Endothelial cell of umbilical vein (primary cell): Measurements from ENCODE around the gene CACNA2D2. TPM values are rescaled to one million over a fixed set of nuclear protein-coding genes. Genes with fewer than 3 reads are reported as not detected.

Experiments
- BruUV-seq: library from RNA; stranded (reverse); fragments of 400-500 nt; replicated peaks from 2 replicates; lab custom pipeline; 2021; lab: Mats Ljungman, UMichigan
- CTCF ChIA-PET: fragments of 300-600, 350-600 bp; sonication (Branson Sonifier 250); formaldehyde crosslinking; loops from one replicate; lab custom pipeline; 2021; ENCODE audit warnings: antibody characterized with exemption, inconsistent platforms; lab: Charles Lee
- POLR2A ChIA-PET: fragments of 300-600, 350-600 bp; sonication (Branson Sonifier 250); formaldehyde crosslinking; loops from one replicate; lab custom pipeline; 2021; ENCODE audit warnings: antibody characterized with exemption, inconsistent platforms; lab: Charles Lee
- DNase-seq: peaks from one replicate; pipeline ENCODE4 v3.0.0-alpha.2; 2011; ENCODE audit warnings: low read depth, low spot score
- FAIRE-seq: peaks from 2 replicates; lab custom pipeline; 2011; peaks lifted over from hg19 to GRCh38; lab: Jason Lieb, UNC
- H2AFZ ChIP-seq: 2 replicates; pipeline ENCODE4 v1.6.0; 2012; ENCODE audit warnings: low read depth, low read length, control low read depth, inconsistent platforms
- H3K27ac ChIP-seq: 2 replicates; pipeline ENCODE4 v1.5.1; 2011; ENCODE audit warnings: low read depth, mild to moderate bottlenecking, control low read depth, low read length, moderate library complexity; ENCODE audit not compliant: insufficient read depth
- H3K27me3 ChIP-seq, 2 experiments: 2 replicates each; pipeline versions ENCODE4 v1.6.0 to v1.6.1; 2011; ENCODE audit warnings: low read length in 2 of 2, mixed read lengths in 1 of 2; ENCODE audit not compliant: control insufficient read depth in 2 of 2, insufficient read depth in 2 of 2
- H3K36me3 ChIP-seq, 2 experiments: 2 replicates in 1 of 2; 3 replicates in 1 of 2; pipeline ENCODE4 v1.5.1; 2011; ENCODE audit warnings: low read length in 2 of 2, mild to moderate bottlenecking in 1 of 2, moderate library complexity in 1 of 2; ENCODE audit not compliant: control insufficient read depth in 2 of 2, insufficient read depth in 2 of 2; ENCODE audit errors: extremely low read depth in 1 of 2
- H3K4me1 ChIP-seq: 3 replicates; pipeline ENCODE4 v1.5.1; 2011; ENCODE audit warnings: mild to moderate bottlenecking, low read length; ENCODE audit not compliant: control insufficient read depth, insufficient read depth; ENCODE audit errors: extremely low read depth
- H3K4me2 ChIP-seq: 2 replicates; pipeline ENCODE4 v1.6.1; 2011; ENCODE audit warnings: low read length, control low read depth, mixed read lengths; ENCODE audit not compliant: insufficient read depth
- H3K4me3 ChIP-seq, 3 experiments: fragments of 200-600 bp in 1 of 3; sonication (generic), shearing (Covaris generic) in 1 of 3; replicated peaks in 1 of 3; 2 replicates each; pipeline ENCODE4 v1.5.1; 2011 to 2016; ENCODE audit warnings: control low read depth in 3 of 3, low read length in 3 of 3, mild to moderate bottlenecking in 2 of 3, inconsistent platforms in 1 of 3, low read depth in 1 of 3, moderate library complexity in 1 of 3; ENCODE audit not compliant: insufficient read depth in 1 of 3
- H3K79me2 ChIP-seq: 2 replicates; pipeline ENCODE4 v1.6.0; 2012; ENCODE audit warnings: low read length, inconsistent platforms; ENCODE audit not compliant: control insufficient read depth, insufficient read depth
- H3K9ac ChIP-seq: replicated peaks from 2 replicates; pipeline ENCODE3; 2011; ENCODE audit warnings: low read length, control low read depth; ENCODE audit not compliant: insufficient read depth; ENCODE audit errors: extremely low read depth
- H3K9me1 ChIP-seq: replicated peaks from 3 replicates; pipeline ENCODE4 v1.6.0; 2011; ENCODE audit warnings: mild to moderate bottlenecking, low read length; ENCODE audit not compliant: control insufficient read depth, insufficient read depth; ENCODE audit errors: extremely low read depth
- H3K9me3 ChIP-seq: replicated peaks from 2 replicates; pipeline ENCODE4 v1.5.1; 2012; ENCODE audit warnings: low read length, inconsistent platforms; ENCODE audit not compliant: control insufficient read depth, insufficient read depth
- H4K20me1 ChIP-seq: replicated peaks from 2 replicates; pipeline ENCODE3; 2011; ENCODE audit warnings: mild to moderate bottlenecking, low read length; ENCODE audit not compliant: control insufficient read depth, insufficient read depth; ENCODE audit errors: extremely low read depth
- EZH2 ChIP-seq: IDR thresholded peaks from 2 replicates; pipeline ENCODE4 v1.6.1; 2012; ENCODE audit warnings: borderline replicate concordance, low read depth, mild to moderate bottlenecking, moderate library complexity, low read length, inconsistent platforms; ENCODE audit not compliant: severe bottlenecking
- FOS ChIP-seq: IDR thresholded peaks from 2 replicates; pipeline ENCODE4 v1.6.1; 2011; ENCODE audit warnings: mild to moderate bottlenecking, low read length, moderate library complexity, borderline replicate concordance; ENCODE audit not compliant: insufficient read depth
- GATA2 ChIP-seq: IDR thresholded peaks from 2 replicates; pipeline ENCODE4 v1.7.0; 2011; ENCODE audit warnings: low read depth, mild to moderate bottlenecking, moderate library complexity, mixed read lengths, low read length; ENCODE audit not compliant: insufficient read length, insufficient read depth
- JUN ChIP-seq: IDR thresholded peaks from 2 replicates; pipeline ENCODE4 v1.6.1; 2011; ENCODE audit warnings: borderline replicate concordance, low read depth; ENCODE audit not compliant: insufficient read length, insufficient read depth
- MYC ChIP-seq: IDR thresholded peaks from one replicate; pipeline ENCODE4 v1.6.1; 2011; ENCODE audit warnings: mild to moderate bottlenecking, low read depth, low read length
- POLR2A ChIP-seq: IDR thresholded peaks from 2 replicates; pipeline ENCODE4 v1.6.1; 2012; ENCODE audit warnings: low read depth, mild to moderate bottlenecking, control low read depth, low read length
- POLR2AphosphoS5 ChIP-seq: IDR thresholded peaks from 2 replicates; pipeline ENCODE4 v1.6.1; 2012; ENCODE audit warnings: low read depth, mild to moderate bottlenecking, control low read depth, low read length, moderate library complexity; ENCODE audit not compliant: insufficient read depth
- dilution Hi-C: fragments of 300-500 bp; cut with MboI; formaldehyde crosslinking; loops from one replicate; pipeline ENCODE4 v1.15.0; 2019; ENCODE audit warnings: low sequenced_read_pairs; ENCODE audit not compliant: extremely low pct_ligation_motif_present
- intact Hi-C: fragments of 100-400 bp; cut with micrococcal nuclease; formaldehyde crosslinking; loops from one replicate; pipeline ENCODE4 v1.10.0; 2022
- polyA plus RNA-seq, 4 experiments: library from polyadenylated mRNA; depleted of rRNA in 3 of 4; stranded (reverse) in 3 of 4; unstranded in 1 of 4; fragments of >200 nt; gene quantifications; 2 replicates each; pipeline versions ENCODE4 v1.2.1 to v1.2.3, GENCODE V29; 2011 to 2012; ENCODE audit warnings: missing spikeins in 1 of 4
- total RNA-seq: library from RNA; stranded (reverse); gene quantifications from 2 replicates; pipeline ENCODE4 v1.2.3, GENCODE V29; 2021
- TF ChIP-seq, protein P1 (sequence below), 2 donors: IDR thresholded peaks; 1 replicate in 1 of 2; 2 replicates in 1 of 2; pipeline ENCODE4 v1.5.1; 2011; ENCODE audit warnings: low read length in 2 of 2, mild to moderate bottlenecking in 2 of 2, moderate library complexity in 2 of 2, control low read depth in 1 of 2, inconsistent platforms in 1 of 2, low read depth in 1 of 2; ENCODE audit not compliant: insufficient read depth in 1 of 2; ENCODE audit errors: extremely low read depth in 1 of 2
- TF ChIP-seq, protein P2 (sequence below): IDR thresholded peaks from 2 replicates; pipeline ENCODE4 v1.6.1; 2011; ENCODE audit not compliant: insufficient read depth, insufficient read length

CACNA2D2 gene
- total and polyA plus RNA-seq, 2 donors (not counting 3 experiments of a cell fraction or from before 2014, with no cell fraction given): 0.15 TPM; not detected in 1

DNA sequence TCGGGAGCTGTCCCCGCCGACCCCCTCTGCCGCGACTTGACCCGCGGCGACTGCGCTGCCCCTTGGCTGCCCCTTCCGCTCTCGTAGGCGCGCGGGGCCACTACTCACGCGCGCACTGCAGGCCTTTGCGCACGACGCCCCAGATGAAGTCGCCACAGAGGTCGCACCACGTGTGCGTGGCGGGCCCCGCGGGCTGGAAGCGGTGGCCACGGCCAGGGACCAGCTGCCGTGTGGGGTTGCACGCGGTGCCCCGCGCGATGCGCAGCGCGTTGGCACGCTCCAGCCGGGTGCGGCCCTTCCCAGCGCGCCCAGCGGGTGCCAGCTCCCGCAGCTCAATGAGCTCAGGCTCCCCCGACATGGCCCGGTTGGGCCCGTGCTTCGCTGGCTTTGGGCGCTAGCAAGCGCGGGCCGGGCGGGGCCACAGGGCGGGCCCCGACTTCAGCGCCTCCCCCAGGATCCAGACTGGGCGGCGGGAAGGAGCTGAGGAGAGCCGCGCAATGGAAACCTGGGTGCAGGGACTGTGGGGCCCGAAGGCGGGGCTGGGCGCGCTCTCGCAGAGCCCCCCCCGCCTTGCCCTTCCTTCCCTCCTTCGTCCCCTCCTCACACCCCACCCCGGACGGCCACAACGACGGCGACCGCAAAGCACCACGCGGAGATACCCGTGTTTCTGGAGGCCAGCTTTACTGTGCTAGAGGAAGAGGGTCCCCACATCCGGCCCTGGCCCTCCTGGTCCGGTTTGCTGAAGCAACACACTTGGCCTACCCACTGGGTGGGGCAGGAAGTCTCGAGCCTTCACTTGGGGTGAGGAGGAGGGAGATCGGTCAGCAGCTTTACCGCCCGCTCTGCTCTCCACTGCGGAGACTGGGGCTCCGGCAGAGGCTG is 162.7 kb downstream of the CACNA2D2 start, which contains the start of gene RASSF1:
TSS of gene RASSF1 (minus strand) at position 389 of the 882 bp plus-strand sequence. CDS start at position 358, 31 bp downstream.
- POLR2A ChIA-PET: no interaction called here

More for the DNA sequence above, 162.7 kb downstream of the CACNA2D2 start, which contains the start of gene RASSF1:
- H2AFZ ChIP-seq: peak within 1 kb of the TSS; percentile 79
- H3K4me3 ChIP-seq: peak within 1 kb of the TSS in 2 of 3 experiments; percentile 6
- dilution Hi-C loops: no loop called here
- no TSS peak for BruUV-seq
- peaks cover 25% of the 10 kb centered on the region for H3K4me1 ChIP-seq
- peak within 1 kb of the TSS; percentile 33 for H3K4me2 ChIP-seq
- H3K9me3 ChIP-seq: no peaks in the 10 kb centered on the region
- CTCF ChIA-PET: interaction anchor here (1.0 to 2.4 kb wide), 3 partner anchors 12 to 202 kb away, joined by 3 to 6 read pairs (median 3); partner anchors contain the start of gene HYAL2
- no peak within 1 kb of the TSS for H3K27ac ChIP-seq
- H3K79me2 ChIP-seq: peaks cover 14% of the 10 kb centered on the region
- intact Hi-C loops: no loop called here
- H3K9me1 ChIP-seq: no peaks in the 10 kb centered on the region
- DNase-seq (no peak), FAIRE-seq (no peak)
- no peak within 1 kb of the TSS for H3K9ac ChIP-seq
- no peaks in the 10 kb centered on the region for H3K36me3 ChIP-seq
- H3K27me3 ChIP-seq: no peaks in the 10 kb centered on the region
- no peaks in the 10 kb centered on the region for H4K20me1 ChIP-seq
- no peak for TF ChIP-seq POLR2AphosphoS5
- TF ChIP-seq FOS: no peak
- peak; percentile 41 for TF ChIP-seq POLR2A
- no peak for TF ChIP-seq MYC
- TF ChIP-seq, protein P1, sequence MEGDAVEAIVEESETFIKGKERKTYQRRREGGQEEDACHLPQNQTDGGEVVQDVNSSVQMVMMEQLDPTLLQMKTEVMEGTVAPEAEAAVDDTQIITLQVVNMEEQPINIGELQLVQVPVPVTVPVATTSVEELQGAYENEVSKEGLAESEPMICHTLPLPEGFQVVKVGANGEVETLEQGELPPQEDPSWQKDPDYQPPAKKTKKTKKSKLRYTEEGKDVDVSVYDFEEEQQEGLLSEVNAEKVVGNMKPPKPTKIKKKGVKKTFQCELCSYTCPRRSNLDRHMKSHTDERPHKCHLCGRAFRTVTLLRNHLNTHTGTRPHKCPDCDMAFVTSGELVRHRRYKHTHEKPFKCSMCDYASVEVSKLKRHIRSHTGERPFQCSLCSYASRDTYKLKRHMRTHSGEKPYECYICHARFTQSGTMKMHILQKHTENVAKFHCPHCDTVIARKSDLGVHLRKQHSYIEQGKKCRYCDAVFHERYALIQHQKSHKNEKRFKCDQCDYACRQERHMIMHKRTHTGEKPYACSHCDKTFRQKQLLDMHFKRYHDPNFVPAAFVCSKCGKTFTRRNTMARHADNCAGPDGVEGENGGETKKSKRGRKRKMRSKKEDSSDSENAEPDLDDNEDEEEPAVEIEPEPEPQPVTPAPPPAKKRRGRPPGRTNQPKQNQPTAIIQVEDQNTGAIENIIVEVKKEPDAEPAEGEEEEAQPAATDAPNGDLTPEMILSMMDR (IDR thresholded peaks at IDR 0.05; ENCODE audit: extremely low read depth in 1 of 2, insufficient read depth in 1 of 2, low read depth in 1 of 2, low read length in 2 of 2): no peak
- no peak for TF ChIP-seq EZH2
- TF ChIP-seq GATA2: no peak
- TF ChIP-seq, protein P2, sequence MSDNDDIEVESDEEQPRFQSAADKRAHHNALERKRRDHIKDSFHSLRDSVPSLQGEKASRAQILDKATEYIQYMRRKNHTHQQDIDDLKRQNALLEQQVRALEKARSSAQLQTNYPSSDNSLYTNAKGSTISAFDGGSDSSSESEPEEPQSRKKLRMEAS: peak; percentile 12
- no peak for TF ChIP-seq JUN
